Fibroblast of lung (primary cell): ENCODE measurements around the gene BUB1B. TPM values are rescaled to one million over a fixed set of nuclear protein-coding genes. Genes with fewer than 3 reads are reported as not detected.

ENCODE experiments used
- DNase-seq, 2 donors: peaks; one replicate each; pipeline versions ENCODE4 v3.0.0 to v3.0.0-alpha.2; 2010; ENCODE audit warnings: low read depth in 2 of 2
- H2AFZ ChIP-seq: 2 replicates; pipeline ENCODE4 v1.5.1; 2012; ENCODE audit warnings: low read length, control low read depth, inconsistent platforms
- H3K27ac ChIP-seq: 2 replicates; pipeline ENCODE4 v1.5.1; 2011; ENCODE audit warnings: low read length, control low read depth; ENCODE audit not compliant: insufficient read depth
- H3K27me3 ChIP-seq: 2 replicates; pipeline ENCODE4 v1.5.1; 2011; ENCODE audit warnings: mild to moderate bottlenecking, low read length; ENCODE audit not compliant: control insufficient read depth, insufficient read depth
- H3K36me3 ChIP-seq: 2 replicates; pipeline ENCODE4 v1.5.1; 2011; ENCODE audit warnings: low read length; ENCODE audit not compliant: control insufficient read depth, insufficient read depth
- H3K4me1 ChIP-seq: 2 replicates; pipeline ENCODE4 v1.5.1; 2011; ENCODE audit warnings: low read length; ENCODE audit not compliant: control insufficient read depth, insufficient read depth; ENCODE audit errors: extremely low read depth
- H3K4me2 ChIP-seq: 2 replicates; pipeline ENCODE4 v1.5.1; 2011; ENCODE audit warnings: low read length, control low read depth; ENCODE audit not compliant: insufficient read depth; ENCODE audit errors: extremely low read depth
- H3K4me3 ChIP-seq, 4 experiments: fragments of 200-600 bp in 1 of 4; sonication (generic) in 1 of 4; replicated peaks in 1 of 4; 2 replicates each; pipeline ENCODE4 v1.5.1; 2011 to 2016; ENCODE audit warnings: low read length in 4 of 4, low read depth in 3 of 4, mild to moderate bottlenecking in 3 of 4, control low read depth in 2 of 4, inconsistent platforms in 1 of 4, mixed read lengths in 1 of 4; ENCODE audit not compliant: insufficient read depth in 1 of 4; ENCODE audit errors: control extremely low read depth in 1 of 4
- H3K79me2 ChIP-seq: 2 replicates; pipeline ENCODE4 v1.5.1; 2012; ENCODE audit warnings: mild to moderate bottlenecking, low read length, inconsistent platforms; ENCODE audit not compliant: control insufficient read depth, insufficient read depth
- H3K9ac ChIP-seq: 2 replicates; pipeline ENCODE4 v1.5.1; 2011; ENCODE audit warnings: mild to moderate bottlenecking, low read length, control low read depth; ENCODE audit not compliant: insufficient read depth
- H3K9me3 ChIP-seq: 2 replicates; pipeline ENCODE4 v1.5.1; 2012; ENCODE audit warnings: low read depth, low read length; ENCODE audit not compliant: control insufficient read depth, insufficient read depth
- H4K20me1 ChIP-seq: 2 replicates; pipeline ENCODE4 v1.5.1; 2011; ENCODE audit warnings: low read length; ENCODE audit not compliant: control insufficient read depth, insufficient read depth; ENCODE audit errors: extremely low read depth
- EZH2 ChIP-seq: IDR thresholded peaks from 2 replicates; pipeline ENCODE4 v1.5.1; 2012; ENCODE audit warnings: low read length, control low read depth, mild to moderate bottlenecking; ENCODE audit errors: missing control alignments
- polyA plus RNA-seq, 2 donors: library from polyadenylated mRNA; depleted of rRNA in 1 of 2; stranded (reverse) in 1 of 2; unstranded in 1 of 2; fragments of >200 nt; gene quantifications; 2 replicates each; pipeline ENCODE4 v1.2.1, GENCODE V29; 2011 to 2012; ENCODE audit warnings: missing spikeins in 1 of 2
- total RNA-seq: library from RNA; depleted of rRNA; stranded (reverse); fragments of >200 nt; gene quantifications from 2 replicates; pipeline ENCODE4 v1.2.1, GENCODE V29; 2014
- TF ChIP-seq, protein P1 (sequence below), 2 donors: IDR thresholded peaks in 1 of 2; conservative IDR thresholded peaks in 1 of 2; 1 replicate in 1 of 2; 2 replicates in 1 of 2; pipeline ENCODE4 v1.5.1; 2011 to 2012; ENCODE audit warnings: low read length in 2 of 2, control low read depth in 1 of 2, inconsistent platforms in 1 of 2, low read depth in 1 of 2, mild to moderate bottlenecking in 1 of 2

Gene BUB1B
- total and polyA plus RNA-seq, 2 donors (not counting 1 experiment from before 2014, with no cell fraction given) = 5.4 to 6.9 TPM

DNA sequence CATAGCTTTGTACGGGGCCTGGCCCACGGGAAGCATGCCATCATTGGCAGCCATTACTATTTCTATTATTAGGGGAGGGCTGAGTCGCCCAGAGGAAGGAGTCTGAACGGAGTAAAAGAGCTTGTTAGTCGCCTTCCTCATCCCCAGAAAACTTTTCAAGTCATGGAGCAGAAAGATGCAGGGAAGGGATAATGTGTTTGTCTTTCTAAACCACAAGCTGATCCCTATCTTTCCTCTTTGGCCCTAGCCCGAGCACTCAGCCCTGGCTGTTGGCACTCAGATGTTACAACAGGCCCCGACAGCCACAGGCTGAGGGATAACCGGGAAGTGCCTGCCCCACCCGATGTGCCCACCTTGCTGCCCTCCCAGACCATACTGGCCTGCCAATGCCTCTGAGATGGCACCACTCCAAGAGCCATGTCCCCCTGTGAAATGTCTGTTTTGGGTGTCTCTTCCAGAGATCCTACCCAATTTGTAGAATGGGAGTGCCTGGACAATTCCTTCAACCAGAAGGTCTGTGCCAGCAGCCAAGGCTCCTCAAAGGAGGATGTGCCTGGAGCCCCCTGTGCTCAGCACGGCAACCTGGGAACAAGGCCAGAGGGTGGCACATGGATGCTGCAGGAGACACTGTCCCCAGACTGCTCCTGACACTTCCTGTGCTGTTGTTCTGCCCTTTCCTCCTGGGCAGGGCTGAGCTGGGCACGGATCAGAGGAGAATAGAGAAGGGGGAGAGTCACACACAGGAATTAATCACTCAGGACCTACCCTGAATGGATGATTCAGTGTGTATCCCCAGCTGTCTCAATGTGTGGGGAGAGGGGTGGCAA is 88.8 kb downstream of the BUB1B start:
- Histone ChIP-seq H3K36me3 (no peaks in the 10 kb centered on the region), H2AFZ (no peak overlapping the region), H3K4me1 (no peaks in the 10 kb centered on the region), H3K9me3 (no peaks in the 10 kb centered on the region), H3K9ac (no peak overlapping the region), H3K79me2 (no peaks in the 10 kb centered on the region), H3K27me3 (peaks cover 39% of the 10 kb centered on the region), H3K4me3 (no peak overlapping the region), H3K4me2 (no peak overlapping the region), H3K27ac (no peak overlapping the region), H4K20me1 (no peaks in the 10 kb centered on the region)
- peak in 1 of 2 donors; percentile 63 for DNase-seq
- TF ChIP-seq, protein P1, sequence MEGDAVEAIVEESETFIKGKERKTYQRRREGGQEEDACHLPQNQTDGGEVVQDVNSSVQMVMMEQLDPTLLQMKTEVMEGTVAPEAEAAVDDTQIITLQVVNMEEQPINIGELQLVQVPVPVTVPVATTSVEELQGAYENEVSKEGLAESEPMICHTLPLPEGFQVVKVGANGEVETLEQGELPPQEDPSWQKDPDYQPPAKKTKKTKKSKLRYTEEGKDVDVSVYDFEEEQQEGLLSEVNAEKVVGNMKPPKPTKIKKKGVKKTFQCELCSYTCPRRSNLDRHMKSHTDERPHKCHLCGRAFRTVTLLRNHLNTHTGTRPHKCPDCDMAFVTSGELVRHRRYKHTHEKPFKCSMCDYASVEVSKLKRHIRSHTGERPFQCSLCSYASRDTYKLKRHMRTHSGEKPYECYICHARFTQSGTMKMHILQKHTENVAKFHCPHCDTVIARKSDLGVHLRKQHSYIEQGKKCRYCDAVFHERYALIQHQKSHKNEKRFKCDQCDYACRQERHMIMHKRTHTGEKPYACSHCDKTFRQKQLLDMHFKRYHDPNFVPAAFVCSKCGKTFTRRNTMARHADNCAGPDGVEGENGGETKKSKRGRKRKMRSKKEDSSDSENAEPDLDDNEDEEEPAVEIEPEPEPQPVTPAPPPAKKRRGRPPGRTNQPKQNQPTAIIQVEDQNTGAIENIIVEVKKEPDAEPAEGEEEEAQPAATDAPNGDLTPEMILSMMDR (conservative IDR thresholded peaks at IDR 0.05 in 1 of 2, IDR thresholded peaks at IDR 0.05 in 1 of 2; ENCODE audit: low read depth in 1 of 2, low read length in 2 of 2) = no peak
- no peak for TF ChIP-seq EZH2

DNA sequence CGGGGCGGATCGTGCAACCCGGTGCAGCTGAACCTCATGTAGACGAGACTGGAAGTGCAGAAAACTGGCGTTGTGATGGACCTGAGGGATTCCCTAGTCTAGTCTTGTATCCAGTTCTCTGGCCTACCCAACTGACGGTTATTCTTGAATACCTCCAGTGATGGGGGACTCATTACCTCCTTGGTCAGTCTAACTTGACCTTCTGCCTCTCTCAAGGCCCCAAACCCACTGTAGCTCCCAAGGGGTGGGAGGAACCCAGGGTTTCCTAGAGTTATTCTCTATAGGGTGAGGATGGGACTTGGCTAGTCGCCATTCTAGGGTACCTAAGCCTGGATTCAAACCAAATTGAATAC is 89.4 kb downstream of the BUB1B start:
- DNase-seq = no peak
- H3K27ac ChIP-seq = no peak overlapping the region
- H3K4me1 ChIP-seq = no peaks in the 10 kb centered on the region
- H3K36me3 ChIP-seq = no peaks in the 10 kb centered on the region
- peaks cover 41% of the 10 kb centered on the region for H3K27me3 ChIP-seq
- H3K9me3 ChIP-seq = no peaks in the 10 kb centered on the region
- no peak overlapping the region for H3K4me2 ChIP-seq
- H3K4me3 ChIP-seq = no peak overlapping the region
- no peaks in the 10 kb centered on the region for H3K79me2 ChIP-seq
- H4K20me1 ChIP-seq = no peaks in the 10 kb centered on the region
- no peak overlapping the region for H3K9ac ChIP-seq
- TF ChIP-seq, protein P1 (conservative IDR thresholded peaks at IDR 0.05 in 1 of 2, IDR thresholded peaks at IDR 0.05 in 1 of 2; ENCODE audit: low read depth in 1 of 2, low read length in 2 of 2) = no peak
- TF ChIP-seq EZH2 = no peak
- no peak overlapping the region for H2AFZ ChIP-seq

DNA sequence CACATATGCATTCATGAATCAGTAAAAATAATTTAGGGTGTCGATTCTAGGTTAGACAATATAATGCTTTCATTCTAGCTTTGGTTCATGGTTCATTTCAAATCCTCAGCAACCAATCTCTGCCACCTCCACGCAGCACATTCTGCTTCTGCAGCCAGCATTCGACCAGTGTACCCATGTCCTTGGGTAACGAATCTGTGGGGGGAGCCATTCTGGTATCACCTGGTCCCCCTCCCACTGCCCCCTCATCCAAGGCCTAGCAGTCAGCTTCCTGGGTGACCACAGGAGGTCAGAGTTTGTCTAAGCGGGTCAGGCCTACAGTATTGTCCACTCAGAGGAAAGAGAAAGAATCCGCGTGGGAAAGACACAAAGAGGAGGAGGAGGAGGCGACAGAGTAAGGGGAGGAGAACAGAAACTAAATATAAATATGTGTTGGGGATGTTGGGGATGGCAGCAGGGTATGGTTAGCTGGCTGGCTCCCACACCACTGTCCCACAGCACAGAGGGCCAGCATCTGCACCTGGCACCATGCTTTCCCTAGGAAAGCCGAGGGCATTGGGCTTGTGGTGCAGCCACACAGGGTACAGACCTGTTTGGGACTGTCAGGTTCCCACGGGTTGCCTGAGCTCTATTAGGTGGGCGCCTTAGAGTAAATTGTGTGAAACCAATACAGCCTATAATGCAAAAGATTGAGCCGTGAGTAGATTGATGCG is 90.1 kb downstream of the BUB1B start:
- Histone ChIP-seq H3K9ac (no peak overlapping the region), H3K79me2 (no peaks in the 10 kb centered on the region), H3K27ac (no peak overlapping the region), H3K4me3 (no peak overlapping the region), H3K27me3 (peaks cover 44% of the 10 kb centered on the region), H3K4me2 (no peak overlapping the region), H4K20me1 (no peaks in the 10 kb centered on the region), H3K4me1 (no peaks in the 10 kb centered on the region), H3K9me3 (no peaks in the 10 kb centered on the region), H3K36me3 (no peaks in the 10 kb centered on the region), H2AFZ (no peak overlapping the region)
- DNase-seq = no peak
- no peak for TF ChIP-seq EZH2
- TF ChIP-seq, protein P1 (conservative IDR thresholded peaks at IDR 0.05 in 1 of 2, IDR thresholded peaks at IDR 0.05 in 1 of 2; ENCODE audit: low read depth in 1 of 2, low read length in 2 of 2) = no peak
